ENCODE measurements around the gene PDZD4. TPM values are rescaled to one million over a fixed set of nuclear protein-coding genes. Genes with fewer than 3 reads are reported as not detected.

PDZD4 gene, protein sequence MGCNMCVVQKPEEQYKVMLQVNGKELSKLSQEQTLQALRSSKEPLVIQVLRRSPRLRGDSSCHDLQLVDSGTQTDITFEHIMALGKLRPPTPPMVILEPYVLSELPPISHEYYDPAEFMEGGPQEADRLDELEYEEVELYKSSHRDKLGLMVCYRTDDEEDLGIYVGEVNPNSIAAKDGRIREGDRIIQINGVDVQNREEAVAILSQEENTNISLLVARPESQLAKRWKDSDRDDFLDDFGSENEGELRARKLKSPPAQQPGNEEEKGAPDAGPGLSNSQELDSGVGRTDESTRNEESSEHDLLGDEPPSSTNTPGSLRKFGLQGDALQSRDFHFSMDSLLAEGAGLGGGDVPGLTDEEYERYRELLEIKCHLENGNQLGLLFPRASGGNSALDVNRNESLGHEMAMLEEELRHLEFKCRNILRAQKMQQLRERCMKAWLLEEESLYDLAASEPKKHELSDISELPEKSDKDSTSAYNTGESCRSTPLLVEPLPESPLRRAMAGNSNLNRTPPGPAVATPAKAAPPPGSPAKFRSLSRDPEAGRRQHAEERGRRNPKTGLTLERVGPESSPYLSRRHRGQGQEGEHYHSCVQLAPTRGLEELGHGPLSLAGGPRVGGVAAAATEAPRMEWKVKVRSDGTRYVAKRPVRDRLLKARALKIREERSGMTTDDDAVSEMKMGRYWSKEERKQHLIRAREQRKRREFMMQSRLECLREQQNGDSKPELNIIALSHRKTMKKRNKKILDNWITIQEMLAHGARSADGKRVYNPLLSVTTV
- total RNA-seq = 0.32 and 0.43 TPM in 2 replicates

DNA sequence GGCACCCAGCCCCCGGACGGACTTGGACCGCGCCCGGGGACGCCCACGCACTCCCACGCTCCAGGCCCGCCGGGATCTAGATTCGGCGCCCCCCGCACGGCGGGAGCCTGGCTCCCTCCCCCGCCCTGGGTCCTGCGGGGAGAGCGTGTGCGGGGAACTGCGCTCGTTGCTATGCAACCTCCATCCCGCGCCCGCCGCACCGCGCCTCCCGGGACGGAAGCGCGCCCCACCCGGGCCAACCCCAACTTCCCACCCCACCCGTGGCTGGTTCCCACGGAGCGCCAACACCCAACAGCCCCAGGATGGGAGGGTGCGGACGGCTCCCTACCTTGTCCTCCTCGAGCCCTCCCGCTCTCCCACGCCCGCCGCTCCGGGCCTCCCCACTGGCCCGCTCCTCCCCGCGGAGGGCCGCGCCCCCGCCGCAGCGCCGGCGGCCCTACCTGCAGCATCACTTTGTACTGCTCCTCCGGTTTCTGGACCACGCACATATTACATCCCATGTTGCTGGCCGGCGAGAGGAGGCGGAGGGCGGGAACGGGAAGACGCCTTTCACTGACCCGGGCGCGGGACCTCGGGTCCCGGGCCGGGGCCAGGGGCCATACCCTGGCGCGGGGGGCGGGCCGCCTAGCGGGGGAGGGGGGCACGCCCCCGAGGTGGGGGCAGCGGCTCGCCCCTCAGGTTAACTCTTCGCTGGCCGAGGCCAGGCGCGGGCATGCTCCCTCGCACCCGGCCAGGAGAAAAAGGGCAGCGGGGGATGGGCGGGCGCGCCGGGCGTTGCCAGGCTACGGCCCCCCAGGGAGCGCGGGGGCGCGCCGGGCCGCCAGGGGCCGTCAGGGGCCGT is at the start of gene PDZD4:
Gene PDZD4, minus strand, starts transcription at position 746 of the 841 bp plus-strand sequence. Its CDS starts 246 bp downstream, at position 500.
- no peak within 1 kb of the TSS for H3K4me3 ChIP-seq (ENCODE audit: low read depth, low read length)

DNA sequence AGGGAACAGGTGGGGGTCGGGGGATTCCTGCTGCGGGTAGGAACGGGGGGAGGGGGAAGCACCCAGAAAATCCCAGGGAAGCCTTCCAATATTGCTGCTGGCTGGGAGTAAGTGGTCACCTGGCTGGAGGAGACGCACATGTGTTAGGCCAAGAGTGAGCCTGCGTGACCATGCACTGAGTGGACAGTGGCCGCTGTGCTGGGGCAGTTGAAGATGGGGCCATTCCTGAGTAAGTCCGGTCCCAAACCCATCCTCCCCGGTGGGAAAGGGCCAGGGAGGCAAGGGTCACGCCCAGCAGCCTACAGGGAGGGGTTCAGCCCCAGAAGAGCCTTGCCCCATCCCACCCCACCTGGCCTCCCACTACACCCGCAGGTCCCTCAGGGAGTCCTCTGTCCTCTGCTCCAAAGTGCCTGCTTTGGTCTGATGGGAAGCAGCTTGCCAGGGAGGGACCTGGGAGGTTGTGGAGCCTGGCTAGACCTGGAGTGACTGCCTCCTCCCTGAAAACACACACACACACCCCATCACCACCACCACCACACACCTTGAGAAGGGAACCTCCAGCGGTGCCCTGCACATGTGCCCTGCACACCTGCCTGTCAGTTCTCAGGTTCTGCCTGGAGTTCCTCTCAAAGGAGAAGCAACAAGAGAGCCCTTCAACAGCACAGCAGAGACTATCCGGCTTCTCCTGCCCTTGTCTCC is 49.5 kb upstream of the PDZD4 start:
- no peak overlapping the region for H3K4me3 ChIP-seq (ENCODE audit: low read depth, low read length)
- DNase-seq (ENCODE audit: low read depth) = no peak
- TF ChIP-seq, protein P1, sequence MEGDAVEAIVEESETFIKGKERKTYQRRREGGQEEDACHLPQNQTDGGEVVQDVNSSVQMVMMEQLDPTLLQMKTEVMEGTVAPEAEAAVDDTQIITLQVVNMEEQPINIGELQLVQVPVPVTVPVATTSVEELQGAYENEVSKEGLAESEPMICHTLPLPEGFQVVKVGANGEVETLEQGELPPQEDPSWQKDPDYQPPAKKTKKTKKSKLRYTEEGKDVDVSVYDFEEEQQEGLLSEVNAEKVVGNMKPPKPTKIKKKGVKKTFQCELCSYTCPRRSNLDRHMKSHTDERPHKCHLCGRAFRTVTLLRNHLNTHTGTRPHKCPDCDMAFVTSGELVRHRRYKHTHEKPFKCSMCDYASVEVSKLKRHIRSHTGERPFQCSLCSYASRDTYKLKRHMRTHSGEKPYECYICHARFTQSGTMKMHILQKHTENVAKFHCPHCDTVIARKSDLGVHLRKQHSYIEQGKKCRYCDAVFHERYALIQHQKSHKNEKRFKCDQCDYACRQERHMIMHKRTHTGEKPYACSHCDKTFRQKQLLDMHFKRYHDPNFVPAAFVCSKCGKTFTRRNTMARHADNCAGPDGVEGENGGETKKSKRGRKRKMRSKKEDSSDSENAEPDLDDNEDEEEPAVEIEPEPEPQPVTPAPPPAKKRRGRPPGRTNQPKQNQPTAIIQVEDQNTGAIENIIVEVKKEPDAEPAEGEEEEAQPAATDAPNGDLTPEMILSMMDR (IDR thresholded peaks at IDR 0.05; ENCODE audit: insufficient read depth, low read depth, low read length) = no peak

More for the DNA sequence above, at the start of gene PDZD4:
- no peak for DNase-seq (ENCODE audit: low read depth)
- TF ChIP-seq, protein P1 (IDR thresholded peaks at IDR 0.05; ENCODE audit: insufficient read depth, low read depth, low read length) = no peak

DNA sequence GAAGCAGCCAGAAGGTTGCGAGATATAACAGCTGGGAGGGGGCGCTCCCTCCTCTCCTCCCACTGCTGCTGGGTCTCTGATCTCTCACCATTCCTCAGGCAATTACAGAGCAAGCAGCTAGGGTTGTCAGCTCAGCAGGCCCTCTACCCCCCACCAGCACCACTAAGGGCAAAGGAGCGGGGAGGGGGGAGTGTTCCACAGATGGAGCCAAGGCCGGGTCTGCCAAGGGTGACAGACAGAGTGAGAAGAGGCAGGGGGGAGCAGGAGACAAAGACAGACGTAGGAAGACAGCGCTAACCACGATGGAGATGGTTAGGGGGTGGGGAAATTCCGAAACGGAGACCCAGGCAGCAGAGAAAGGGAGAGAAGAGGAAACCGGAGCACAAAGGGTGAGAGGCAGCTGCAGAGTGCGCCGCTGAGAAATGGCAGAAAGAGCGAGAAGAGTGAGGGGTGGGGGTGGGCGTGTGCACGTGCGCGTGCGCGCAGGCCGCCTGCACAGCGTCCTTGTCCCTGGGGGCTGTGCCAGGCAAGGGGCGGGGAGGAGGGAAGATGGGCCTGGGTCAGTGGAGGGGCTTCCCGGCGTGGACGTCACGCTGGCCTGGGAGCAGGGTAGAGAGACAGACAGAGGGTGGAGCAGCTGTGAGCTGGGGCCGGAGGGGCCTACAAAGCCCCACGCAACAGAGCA is 48.8 kb upstream of the PDZD4 start:
- no peak for DNase-seq (ENCODE audit: low read depth)
- TF ChIP-seq, protein P1 (IDR thresholded peaks at IDR 0.05; ENCODE audit: insufficient read depth, low read depth, low read length) = no peak
- no peak overlapping the region for H3K4me3 ChIP-seq (ENCODE audit: low read depth, low read length)

DNA sequence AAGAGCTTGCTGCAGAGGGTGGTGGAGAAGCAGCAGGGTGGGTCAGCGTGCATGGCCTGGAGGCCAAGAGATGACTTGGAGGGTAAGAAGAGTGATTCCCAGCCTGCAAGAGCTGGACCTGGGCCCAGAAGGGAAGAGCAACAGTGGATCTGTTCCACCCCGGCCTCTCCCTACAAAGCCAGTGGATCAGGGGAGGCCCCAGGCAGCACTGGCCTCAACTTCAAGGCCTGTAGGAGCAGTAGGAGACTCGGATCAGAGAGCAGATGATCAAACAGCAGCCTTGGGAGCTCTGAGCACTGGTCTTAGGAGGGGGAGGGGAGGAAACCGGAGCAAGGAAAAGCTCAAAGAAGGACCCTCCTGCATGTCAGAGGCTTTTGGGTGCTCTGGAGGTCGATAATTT is 48.0 kb upstream of the PDZD4 start:
- TF ChIP-seq, protein P1 (IDR thresholded peaks at IDR 0.05; ENCODE audit: insufficient read depth, low read depth, low read length) = no peak
- no peak overlapping the region for H3K4me3 ChIP-seq (ENCODE audit: low read depth, low read length)
- no peak for DNase-seq (ENCODE audit: low read depth)

DNA sequence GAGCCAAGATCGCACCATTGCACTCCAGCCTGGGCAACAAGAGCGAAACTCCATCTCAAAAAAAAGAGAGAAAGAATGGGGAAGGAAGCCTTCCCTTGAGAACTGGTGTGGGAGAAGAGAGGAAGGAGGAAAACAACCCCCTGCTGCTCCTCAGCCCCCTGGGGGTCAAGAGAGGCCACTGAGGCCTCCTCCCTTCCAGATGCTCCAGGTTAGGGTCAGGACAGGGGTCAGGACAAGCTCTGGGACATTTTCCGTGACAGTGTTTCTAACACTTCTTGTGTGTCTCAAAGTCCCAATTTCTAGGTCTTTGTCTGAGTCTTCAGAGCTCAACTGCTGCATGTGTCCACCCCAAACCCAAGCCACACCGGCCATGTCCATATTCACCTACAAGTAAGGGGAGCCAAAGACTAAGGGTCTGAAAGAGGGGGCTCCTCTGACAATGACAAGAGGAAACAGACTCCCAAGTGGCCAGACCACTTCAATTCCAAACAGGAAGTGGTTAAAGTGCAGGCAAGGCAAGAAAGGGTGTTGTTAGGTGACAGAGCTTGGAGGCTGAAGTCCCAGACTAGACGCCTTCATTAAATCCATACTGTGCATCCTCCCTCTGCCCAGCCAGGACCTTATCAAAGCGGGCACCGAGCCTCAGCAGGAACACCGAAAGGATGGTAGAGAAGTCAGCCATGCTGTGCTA is 47.4 kb upstream of the PDZD4 start:
- no peak for DNase-seq (ENCODE audit: low read depth)
- H3K4me3 ChIP-seq (ENCODE audit: low read depth, low read length) = no peak overlapping the region
- TF ChIP-seq, protein P1 (IDR thresholded peaks at IDR 0.05; ENCODE audit: insufficient read depth, low read depth, low read length) = no peak

All from fibroblast of villous mesenchyme (primary cell).